Lower lobe of right lung (tissue), 2 donors: ENCODE results near the gene RELN. TPM values are rescaled to one million over a fixed set of nuclear protein-coding genes. Genes with fewer than 3 reads are reported as not detected.

Experiments used
- ATAC-seq, 2 donors: fragments of 200-7000 bp; cut with Tn5 transposase; one replicate each; pipeline ENCODE4 v1.9.1; 2020 to 2022; ENCODE audit warnings: mild to moderate bottlenecking in 2 of 2, moderate library complexity in 2 of 2
- DNase-seq: peaks from one replicate; pipeline ENCODE4 v3.0.0-alpha.2; 2020
- H3K27ac ChIP-seq: fragments of 200-600 bp; one replicate; pipeline ENCODE4 v1.8.0; 2022
- H3K27me3 ChIP-seq: fragments of 200-600 bp; one replicate; pipeline ENCODE4 v1.8.0; 2022; ENCODE audit warnings: low read depth
- H3K36me3 ChIP-seq: fragments of 200-600 bp; one replicate; pipeline ENCODE4 v1.8.0; 2022; ENCODE audit warnings: mild to moderate bottlenecking
- H3K4me1 ChIP-seq: fragments of 200-600 bp; one replicate; pipeline ENCODE4 v1.8.0; 2022
- H3K4me3 ChIP-seq: fragments of 200-600 bp; one replicate; pipeline ENCODE4 v1.8.0; 2022; ENCODE audit warnings: mild to moderate bottlenecking
- H3K9me3 ChIP-seq: fragments of 200-600 bp; one replicate; pipeline ENCODE4 v1.8.0; 2022
- intact Hi-C: fragments of 100-400 bp; cut with DNase I; formaldehyde crosslinking; loops from one replicate; pipeline ENCODE4 v1.11.0; 2022
- total RNA-seq: library from RNA; stranded (reverse); fragmentation: NEBNext Ultra II Directional; extraction: Animal tissue kit (Norgen Biotek cat#: 25700); gene quantifications from one replicate; pipeline ENCODE4 v1.2.1, GENCODE V29; 2021
- TF ChIP-seq, protein P1 (sequence below): fragments of 200-600 bp; IDR thresholded peaks from one replicate; pipeline ENCODE4 v1.8.0; 2022; ENCODE audit warnings: antibody characterized with exemption, mild to moderate bottlenecking
- donor health status: DM: no; HTN: yes; CAD: no; lungs with severe emphysema.

The RELN gene
- total RNA-seq, 1 donor from 2014 or later: 3.7 TPM

DNA sequence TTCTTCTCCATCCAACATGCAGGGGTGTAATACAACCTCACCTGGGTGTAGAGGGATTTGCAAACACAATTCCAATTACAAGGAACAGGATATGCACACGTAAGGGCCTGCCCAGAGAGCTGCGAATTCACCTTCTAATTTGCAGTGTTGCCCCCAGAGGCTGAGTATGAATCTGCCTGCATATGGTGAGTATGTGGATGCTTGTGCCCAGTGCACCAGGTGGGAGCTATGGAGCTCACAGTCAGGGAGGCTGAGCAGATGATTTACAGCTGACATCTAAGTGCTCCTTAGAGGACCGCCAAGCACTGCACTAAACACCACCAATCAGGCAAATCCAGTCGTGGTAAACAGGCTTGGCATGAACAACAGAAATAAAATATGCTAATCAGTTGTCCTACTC is 132.0 kb downstream of the RELN start:
- Histone ChIP-seq H3K27me3 (no peaks in the 10 kb centered on the region), H3K36me3 (no peaks in the 10 kb centered on the region), H3K4me1 (no peaks in the 10 kb centered on the region), H3K27ac (no peak overlapping the region), H3K9me3 (no peaks in the 10 kb centered on the region), H3K4me3 (no peak overlapping the region)
- intact Hi-C loops: no loop called here
- TF ChIP-seq, protein P1, sequence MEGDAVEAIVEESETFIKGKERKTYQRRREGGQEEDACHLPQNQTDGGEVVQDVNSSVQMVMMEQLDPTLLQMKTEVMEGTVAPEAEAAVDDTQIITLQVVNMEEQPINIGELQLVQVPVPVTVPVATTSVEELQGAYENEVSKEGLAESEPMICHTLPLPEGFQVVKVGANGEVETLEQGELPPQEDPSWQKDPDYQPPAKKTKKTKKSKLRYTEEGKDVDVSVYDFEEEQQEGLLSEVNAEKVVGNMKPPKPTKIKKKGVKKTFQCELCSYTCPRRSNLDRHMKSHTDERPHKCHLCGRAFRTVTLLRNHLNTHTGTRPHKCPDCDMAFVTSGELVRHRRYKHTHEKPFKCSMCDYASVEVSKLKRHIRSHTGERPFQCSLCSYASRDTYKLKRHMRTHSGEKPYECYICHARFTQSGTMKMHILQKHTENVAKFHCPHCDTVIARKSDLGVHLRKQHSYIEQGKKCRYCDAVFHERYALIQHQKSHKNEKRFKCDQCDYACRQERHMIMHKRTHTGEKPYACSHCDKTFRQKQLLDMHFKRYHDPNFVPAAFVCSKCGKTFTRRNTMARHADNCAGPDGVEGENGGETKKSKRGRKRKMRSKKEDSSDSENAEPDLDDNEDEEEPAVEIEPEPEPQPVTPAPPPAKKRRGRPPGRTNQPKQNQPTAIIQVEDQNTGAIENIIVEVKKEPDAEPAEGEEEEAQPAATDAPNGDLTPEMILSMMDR: no peak
- no peak for DNase-seq
- no peak for ATAC-seq

GRCh38 chr7:103856929-103857328 is 132.5 kb downstream of the RELN start:
- H3K9me3 ChIP-seq: no peaks in the 10 kb centered on the region
- ATAC-seq (no peak), DNase-seq (no peak)
- H3K4me1 ChIP-seq: no peaks in the 10 kb centered on the region
- no peak overlapping the region for H3K27ac ChIP-seq
- H3K36me3 ChIP-seq: no peaks in the 10 kb centered on the region
- intact Hi-C loops: no loop called here
- H3K27me3 ChIP-seq: no peaks in the 10 kb centered on the region
- TF ChIP-seq, protein P1: no peak
- H3K4me3 ChIP-seq: no peak overlapping the region

GRCh38 chr7:103855671-103856070 is 133.8 kb downstream of the RELN start:
- H3K27me3 ChIP-seq: no peaks in the 10 kb centered on the region
- no peak for ATAC-seq
- H3K27ac ChIP-seq: no peak overlapping the region
- no peaks in the 10 kb centered on the region for H3K4me1 ChIP-seq
- H3K4me3 ChIP-seq: no peak overlapping the region
- H3K9me3 ChIP-seq: no peaks in the 10 kb centered on the region
- no peak for DNase-seq
- intact Hi-C loops: no loop called here
- TF ChIP-seq, protein P1: no peak
- no peaks in the 10 kb centered on the region for H3K36me3 ChIP-seq

- TF ChIP-seq, protein P1: no peak
- H3K27ac ChIP-seq: no peak overlapping the region
- no peaks in the 10 kb centered on the region for H3K4me1 ChIP-seq
- no peaks in the 10 kb centered on the region for H3K27me3 ChIP-seq
- intact Hi-C loops: no loop called here
- no peaks in the 10 kb centered on the region for H3K9me3 ChIP-seq
- no peaks in the 10 kb centered on the region for H3K36me3 ChIP-seq
- DNase-seq (no peak), ATAC-seq (no peak)
- no peak overlapping the region for H3K4me3 ChIP-seq
Observed at GRCh38 chr7:103854611-103855010, 134.8 kb downstream of the RELN start.

GRCh38 chr7:103851357-103851756 is 138.1 kb downstream of the RELN start:
- Histone ChIP-seq H3K36me3 (no peaks in the 10 kb centered on the region), H3K4me3 (no peak overlapping the region), H3K4me1 (no peaks in the 10 kb centered on the region), H3K9me3 (no peaks in the 10 kb centered on the region), H3K27ac (no peak overlapping the region), H3K27me3 (no peaks in the 10 kb centered on the region)
- ATAC-seq (no peak), DNase-seq (no peak)
- TF ChIP-seq, protein P1: no peak
- intact Hi-C loops: no loop called here
